GM18520 (cell line): Measurements from ENCODE around the gene MUCL3.
"Not testable (repeated sequence)": the region's sequence is repeated elsewhere in the genome, so short reads cannot be mapped to it uniquely, and the experiment has no call there.

ENCODE experiments used
- ATAC-seq: cut with Tn5 transposase; IDR thresholded peaks from one replicate; pipeline ENCODE4 v1.9.1; 2021; ENCODE audit not compliant: unreplicated experiment

Gene MUCL3

DNA sequence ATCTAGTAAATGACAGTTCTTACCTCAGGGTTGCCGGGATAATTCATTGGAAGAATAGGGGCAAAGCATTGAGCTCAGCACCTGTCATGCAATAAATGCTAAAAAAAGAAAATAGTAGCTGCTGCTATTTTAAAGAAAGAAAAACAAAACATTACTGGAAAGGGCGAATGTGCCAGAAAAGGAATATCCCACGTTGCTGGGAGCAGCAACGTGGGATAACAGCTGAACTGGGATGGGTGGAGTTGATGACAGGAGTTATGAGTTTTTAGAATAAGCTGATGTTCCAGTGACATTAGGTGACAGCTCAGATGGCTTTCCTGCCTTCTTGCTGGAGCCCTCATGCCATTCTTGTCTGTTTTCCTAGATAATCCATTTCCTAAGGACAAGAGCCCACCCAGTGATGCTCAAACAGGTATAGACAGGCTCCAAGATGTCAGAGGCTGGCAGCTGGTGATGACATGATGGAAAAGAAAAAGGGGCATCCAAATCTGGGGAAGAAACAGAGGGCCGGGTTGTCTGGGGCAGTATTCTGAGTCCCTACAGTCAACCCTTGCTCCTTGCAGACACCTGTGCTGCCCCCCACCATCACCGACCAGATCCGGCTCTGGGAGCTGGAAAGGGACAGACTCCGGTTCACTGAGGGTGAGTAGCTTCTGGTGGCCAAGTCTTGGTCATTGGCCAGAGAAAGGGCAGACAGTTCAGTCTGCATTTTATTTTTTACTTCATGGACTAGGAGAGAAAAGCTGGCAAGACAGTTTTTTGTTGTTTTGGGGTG lies 27.8 kb upstream of the MUCL3 start:
- no peak for ATAC-seq

DNA sequence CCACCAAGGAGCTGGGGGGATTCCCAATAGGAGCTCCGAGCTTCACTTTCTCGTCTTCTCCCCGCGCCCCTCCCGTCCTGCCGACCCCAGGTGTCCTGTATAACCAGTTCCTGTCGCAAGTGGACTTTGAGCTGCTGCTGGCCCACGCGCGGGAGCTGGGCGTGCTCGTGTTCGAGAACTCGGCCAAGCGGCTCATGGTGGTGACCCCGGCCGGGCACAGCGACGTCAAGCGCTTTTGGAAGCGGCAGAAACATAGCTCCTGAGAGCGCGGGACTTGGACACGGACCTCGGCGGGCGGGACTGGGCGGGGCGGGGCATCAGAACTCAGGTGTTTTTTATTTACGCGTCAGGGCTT lies 27.1 kb upstream of the MUCL3 start:
- no peak for ATAC-seq

DNA sequence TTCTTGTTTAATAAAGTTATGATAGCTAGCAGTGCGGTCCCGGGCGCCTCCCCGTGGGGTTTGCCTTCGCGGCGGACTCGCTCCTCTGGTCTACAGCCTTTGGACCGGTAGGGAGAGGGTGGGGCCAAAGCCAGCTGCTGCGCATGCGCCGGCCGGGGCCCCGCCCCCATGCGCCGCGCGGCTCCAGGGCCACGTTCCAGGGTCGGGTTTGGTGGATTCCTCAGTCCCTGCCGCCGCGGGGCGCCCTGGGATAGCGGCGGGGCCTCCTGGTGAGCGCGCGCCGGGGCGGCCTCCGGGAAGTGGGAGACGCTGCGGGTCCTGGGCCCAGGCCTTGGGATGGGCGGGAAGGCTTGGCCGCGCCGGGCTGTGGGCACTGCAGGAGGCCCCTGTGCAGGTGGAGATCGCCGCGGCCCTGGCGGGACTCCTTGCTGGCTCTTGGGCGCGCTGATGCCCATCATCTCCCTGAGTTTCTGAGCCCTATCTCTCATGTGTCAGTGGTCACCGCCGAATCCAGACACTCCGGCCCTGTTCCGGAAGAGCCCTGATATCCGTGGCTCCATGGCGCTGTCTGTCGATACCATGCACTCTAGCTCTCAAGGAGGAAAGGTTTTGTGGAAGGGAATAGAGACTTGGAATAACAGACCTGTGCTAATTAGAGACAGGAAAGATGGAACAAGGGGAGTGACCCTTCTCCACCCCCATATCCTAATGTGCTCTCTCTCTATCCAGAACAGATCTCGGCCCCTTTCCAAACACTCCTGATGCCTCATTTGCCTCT lies 26.5 kb upstream of the MUCL3 start, which contains the start of gene VARS2:
Gene VARS2 (plus strand): TSS at position 163 of the 778 bp plus-strand sequence. CDS start 599 bp downstream, at position 762.
- peak; percentile 76 for ATAC-seq

- no peak for ATAC-seq
Observed at GRCh38 chr6:30914854-30915590, 25.8 kb upstream of the MUCL3 start.

GRCh38 chr6:30915591-30915946 lies 25.2 kb upstream of the MUCL3 start:
- no peak for ATAC-seq

DNA sequence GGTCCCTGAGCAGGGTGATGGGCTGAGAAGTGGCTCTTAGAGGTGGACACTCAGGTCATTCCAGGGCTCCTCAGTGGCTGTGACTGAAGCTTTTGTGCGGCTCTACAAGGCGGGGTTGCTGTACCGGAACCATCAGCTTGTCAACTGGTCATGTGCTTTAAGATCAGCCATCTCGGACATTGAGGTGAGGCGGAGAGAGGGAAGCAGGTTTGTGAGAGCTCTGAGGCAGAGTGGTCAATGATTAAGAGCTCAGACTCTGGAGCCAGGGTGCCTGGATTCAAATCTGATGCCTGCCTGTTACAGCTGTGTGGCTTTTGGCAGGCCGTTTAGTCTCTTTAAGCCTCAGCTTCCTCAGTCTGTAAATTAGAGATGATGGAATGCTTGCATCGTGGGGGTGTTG lies 23.7 kb upstream of the MUCL3 start:
- ATAC-seq = no peak

- no peak for ATAC-seq
Observed at GRCh38 chr6:30917487-30917886, 23.3 kb upstream of the MUCL3 start.

DNA sequence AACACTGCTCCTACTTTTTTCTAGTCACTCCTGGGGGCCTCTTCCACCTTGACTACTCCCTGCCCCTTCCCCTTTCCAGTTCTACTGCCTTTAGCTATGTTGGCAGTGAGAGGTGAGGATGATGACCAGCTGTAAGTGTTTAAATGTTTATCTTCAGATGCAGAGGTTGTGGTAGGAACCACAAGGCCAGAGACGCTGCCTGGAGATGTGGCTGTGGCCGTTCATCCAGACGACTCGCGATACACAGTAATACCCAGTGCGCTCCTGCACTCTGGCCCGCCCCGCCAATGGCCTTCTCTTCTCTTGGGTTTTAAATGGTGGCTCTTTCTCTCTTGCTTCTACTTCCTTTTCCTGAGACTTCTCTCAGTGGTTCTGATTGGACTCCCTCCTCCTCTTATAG lies 22.1 kb upstream of the MUCL3 start:
- no peak for ATAC-seq

GRCh38 chr6:30922447-30922852 lies 18.3 kb upstream of the MUCL3 start:
- no peak for ATAC-seq

DNA sequence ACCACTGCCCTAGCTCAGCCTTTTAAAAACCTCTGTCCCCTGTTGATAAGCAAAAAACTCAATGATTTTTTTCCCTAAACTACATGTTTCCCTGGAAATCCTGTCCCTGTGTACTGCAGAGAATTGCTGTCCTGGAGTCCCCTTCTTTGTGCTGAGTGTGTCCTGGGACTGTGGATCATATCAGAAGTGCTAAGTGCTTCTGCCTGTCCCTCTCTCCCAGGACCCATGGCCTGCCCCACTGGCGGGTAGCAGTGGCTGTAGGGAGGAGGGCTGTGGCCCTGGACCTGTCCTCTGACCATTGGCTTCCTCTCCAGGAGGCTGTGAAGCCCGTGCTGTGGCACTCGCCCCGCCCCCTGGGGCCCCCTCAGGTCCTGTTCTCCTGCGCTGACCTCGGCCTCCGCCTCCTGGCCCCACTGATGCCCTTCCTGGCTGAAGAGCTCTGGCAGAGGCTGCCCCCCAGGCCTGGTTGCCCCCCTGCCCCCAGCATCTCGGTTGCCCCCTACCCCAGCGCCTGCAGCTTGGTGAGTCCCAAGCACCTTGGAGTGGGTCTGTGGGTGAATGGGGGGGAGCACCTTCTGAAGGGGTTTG lies 16.6 kb upstream of the MUCL3 start:
- ATAC-seq = not testable (repeated sequence)

DNA sequence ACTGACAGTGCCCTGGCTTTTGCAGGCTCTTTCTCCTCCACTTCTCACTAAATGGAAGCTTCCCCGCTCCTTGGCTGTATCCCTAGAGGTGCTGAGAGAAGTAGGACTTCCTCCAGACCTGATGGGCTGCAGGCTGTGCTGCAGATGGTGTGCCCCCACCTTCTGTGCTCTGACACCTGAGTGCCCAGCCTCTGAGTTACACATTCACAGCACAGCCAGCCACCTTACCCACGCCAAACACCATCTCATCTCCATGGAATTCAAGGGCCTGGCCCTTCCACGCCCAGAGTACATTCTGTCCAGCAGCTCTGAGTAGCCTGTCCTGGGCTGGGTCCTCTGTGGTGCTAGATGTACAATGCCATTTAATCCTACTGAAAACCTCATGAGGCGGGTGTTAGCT lies 14.1 kb upstream of the MUCL3 start:
- no peak for ATAC-seq

GRCh38 chr6:30927080-30927479 lies 13.7 kb upstream of the MUCL3 start:
- not testable (repeated sequence) for ATAC-seq

DNA sequence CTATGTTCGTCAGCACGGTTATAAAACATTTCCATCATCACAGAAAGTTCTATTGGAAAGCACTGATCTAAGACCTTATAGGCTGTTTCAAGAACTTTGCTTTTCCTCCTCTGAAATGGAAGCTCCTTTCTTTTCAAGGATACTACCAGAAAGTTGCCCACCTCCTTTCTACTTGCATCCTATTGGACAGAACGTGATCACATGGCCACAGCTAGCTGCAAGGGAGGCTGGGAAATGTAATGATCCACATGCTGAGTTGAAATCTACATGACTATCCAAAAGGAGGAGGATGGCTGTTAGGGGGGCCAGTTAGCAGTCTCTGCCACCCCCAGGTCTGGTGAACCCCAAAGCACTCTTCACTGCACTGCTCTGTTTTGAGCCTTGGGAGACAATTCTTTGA lies 12.1 kb upstream of the MUCL3 start:
- ATAC-seq = no peak

- ATAC-seq = no peak
Observed at GRCh38 chr6:30930506-30930905, 10.3 kb upstream of the MUCL3 start.

DNA sequence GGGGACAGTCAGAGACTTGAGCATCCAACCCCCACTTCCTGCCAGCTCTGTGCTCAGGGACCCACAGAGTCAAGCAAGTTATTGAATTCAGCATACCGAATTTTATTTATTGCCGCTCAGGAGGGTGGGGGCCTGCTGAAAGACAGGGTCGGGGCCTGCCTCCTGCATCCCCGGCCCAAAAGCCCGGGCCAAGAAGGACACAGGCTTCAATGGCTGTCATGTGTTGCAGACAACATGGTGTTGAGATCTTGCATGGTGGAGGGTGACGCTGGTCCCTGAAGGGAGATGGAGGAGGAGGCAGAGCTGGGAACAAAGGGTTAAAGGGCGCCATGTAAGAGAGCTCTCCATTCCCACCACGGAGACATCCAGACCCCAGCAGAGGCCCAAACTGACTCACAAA lies 9.5 kb upstream of the MUCL3 start:
- no peak for ATAC-seq

GRCh38 chr6:30931969-30932645 lies 8.7 kb upstream of the MUCL3 start, which contains the start of gene SFTA2:
Gene SFTA2 (minus strand): TSS chr6:30932170. CDS start chr6:30932096, 74 bp downstream.
- no peak for ATAC-seq

DNA sequence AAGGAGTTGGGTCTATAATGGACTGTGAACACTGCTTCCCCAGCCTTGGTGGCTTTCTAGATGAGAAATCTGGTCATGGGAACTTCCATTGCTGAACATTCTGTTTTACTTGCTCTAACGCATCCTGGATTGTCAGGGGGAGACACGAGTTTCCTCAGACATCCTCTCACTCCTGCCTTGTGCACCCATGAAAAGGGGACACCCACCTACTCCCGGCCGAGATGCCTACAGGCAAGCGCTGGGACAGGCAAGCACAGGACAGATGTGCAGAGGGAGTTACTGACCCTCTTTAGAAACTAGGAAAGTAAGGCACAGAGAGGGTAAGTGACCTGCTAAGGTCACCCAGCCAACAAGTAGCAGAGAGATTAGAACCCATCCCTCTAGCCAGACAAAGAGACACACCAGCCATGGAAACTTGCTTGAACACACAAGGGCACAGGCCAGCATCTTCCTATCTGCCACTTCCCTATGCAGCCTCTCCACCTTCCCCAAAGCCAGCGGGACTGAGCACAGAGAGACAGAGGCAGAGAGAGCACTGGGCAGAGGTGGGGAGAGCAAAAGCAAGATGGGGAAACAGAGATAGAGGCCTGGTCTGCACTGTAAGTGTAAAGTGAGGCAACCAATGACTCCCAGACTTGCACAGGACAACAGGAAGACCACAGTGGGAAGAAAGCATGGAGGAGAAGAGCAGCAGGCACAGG lies 8.0 kb upstream of the MUCL3 start:
- ATAC-seq = no peak

DNA sequence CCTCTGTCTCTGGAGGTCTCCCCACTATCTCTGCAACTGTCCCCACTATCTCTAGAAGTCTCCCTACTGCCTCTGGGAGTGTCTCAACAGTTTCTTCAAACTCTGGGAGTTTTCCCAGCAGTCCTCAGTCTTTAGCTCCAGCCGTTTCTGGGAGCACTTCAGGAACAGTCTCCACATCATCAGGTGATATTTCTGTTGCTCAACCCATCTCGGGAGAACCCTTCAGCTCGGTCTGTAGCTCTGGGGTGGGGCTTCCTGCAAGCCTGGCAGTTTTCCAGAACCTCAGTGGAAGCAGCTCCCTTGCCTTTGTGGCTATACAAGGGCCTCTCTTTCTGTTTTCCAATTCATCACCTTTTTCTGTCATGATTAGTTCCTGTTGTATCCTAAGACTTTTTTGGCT lies 5.8 kb upstream of the MUCL3 start:
- no peak for ATAC-seq

DNA sequence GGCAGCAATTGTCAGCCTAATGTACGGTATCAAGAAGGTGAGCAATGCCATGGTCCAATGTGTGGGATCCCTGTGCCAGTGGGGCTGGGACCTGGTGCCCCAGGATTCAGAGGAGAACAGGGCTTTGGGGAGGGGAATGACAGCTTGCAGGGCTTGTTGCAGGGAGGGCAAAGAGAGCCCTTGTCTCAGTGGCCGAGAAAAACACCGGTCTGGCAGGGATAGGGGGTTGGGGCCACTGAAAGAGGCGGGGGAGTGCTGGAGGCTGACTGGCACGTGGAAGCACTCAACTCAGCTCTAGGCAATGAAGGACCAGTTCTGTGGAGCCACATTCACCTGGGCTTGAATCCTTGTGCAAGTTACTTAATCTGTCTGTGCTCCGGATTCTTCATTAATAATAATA lies 3.5 kb upstream of the MUCL3 start:
- ATAC-seq = no peak

GRCh38 chr6:30938730-30939129 lies 2.0 kb upstream of the MUCL3 start:
- no peak for ATAC-seq
